Keratinocyte (primary cell): ENCODE results near the gene AOX1. TPM values are rescaled to one million over a fixed set of nuclear protein-coding genes. Genes with fewer than 3 reads are reported as not detected.

ENCODE experiments used
- DNase-seq: peaks from one replicate; pipeline ENCODE4 v3.0.0-alpha.2; 2011; ENCODE audit warnings: low read depth, missing footprints, low spot score
- FAIRE-seq: peaks from 2 replicates; lab custom pipeline; 2011; peaks lifted over from hg19 to GRCh38; lab: Jason Lieb, UNC
- H2AFZ ChIP-seq: 2 replicates; pipeline ENCODE4 v1.6.0; 2012; ENCODE audit warnings: low read length, control low read depth, inconsistent platforms; ENCODE audit not compliant: control insufficient read depth
- H3K27ac ChIP-seq: 2 replicates; pipeline ENCODE4 v1.5.1; 2011; ENCODE audit warnings: low read length; ENCODE audit not compliant: control insufficient read depth, insufficient read depth
- H3K27me3 ChIP-seq: 3 replicates; pipeline ENCODE4 v1.6.0; 2011; ENCODE audit warnings: low read length; ENCODE audit not compliant: control insufficient read depth, insufficient read depth; ENCODE audit errors: extremely low read depth
- H3K36me3 ChIP-seq, 2 experiments: 2 replicates in 1 of 2; 3 replicates in 1 of 2; pipeline ENCODE4 v1.5.1; 2011; ENCODE audit warnings: low read length in 2 of 2, mild to moderate bottlenecking in 1 of 2; ENCODE audit not compliant: control insufficient read depth in 2 of 2, insufficient read depth in 2 of 2; ENCODE audit errors: extremely low read depth in 1 of 2
- H3K4me1 ChIP-seq: 3 replicates; pipeline ENCODE4 v1.5.1; 2011; ENCODE audit warnings: low read length; ENCODE audit not compliant: control insufficient read depth, insufficient read depth; ENCODE audit errors: extremely low read depth
- H3K4me2 ChIP-seq: 3 replicates; pipeline ENCODE4 v1.6.0; 2011; ENCODE audit warnings: low read depth, low read length; ENCODE audit not compliant: control insufficient read depth, insufficient read depth; ENCODE audit errors: extremely low read depth
- H3K4me3 ChIP-seq, 3 experiments: fragments of 200-600 bp in 1 of 3; sonication (generic) in 1 of 3; 2 replicates in 2 of 3; 3 replicates in 1 of 3; pipeline ENCODE4 v1.5.1; 2011 to 2016; ENCODE audit warnings: low read length in 3 of 3, mild to moderate bottlenecking in 3 of 3, control low read depth in 2 of 3, inconsistent platforms in 1 of 3, low read depth in 1 of 3, mixed read lengths in 1 of 3, mixed run types in 1 of 3, moderate library complexity in 1 of 3; ENCODE audit not compliant: control insufficient read depth in 2 of 3, insufficient read depth in 2 of 3; ENCODE audit errors: extremely low read depth in 1 of 3
- H3K79me2 ChIP-seq: 2 replicates; pipeline ENCODE4 v1.6.0; 2012; ENCODE audit warnings: low read length; ENCODE audit not compliant: control insufficient read depth, insufficient read depth
- H3K9ac ChIP-seq: 3 replicates; pipeline ENCODE4 v1.6.0; 2011; ENCODE audit warnings: low read length; ENCODE audit not compliant: control insufficient read depth, insufficient read depth; ENCODE audit errors: extremely low read depth
- H3K9me1 ChIP-seq: 3 replicates; pipeline ENCODE4 v1.6.0; 2011; ENCODE audit warnings: low read length; ENCODE audit not compliant: control insufficient read depth, insufficient read depth; ENCODE audit errors: extremely low read depth
- H3K9me3 ChIP-seq: 2 replicates; pipeline ENCODE4 v1.5.1; 2012; ENCODE audit warnings: low read depth, low read length; ENCODE audit not compliant: control insufficient read depth
- H4K20me1 ChIP-seq: 3 replicates; pipeline ENCODE4 v1.6.0; 2011; ENCODE audit warnings: low read length; ENCODE audit not compliant: control insufficient read depth, insufficient read depth; ENCODE audit errors: extremely low read depth
- EZH2 ChIP-seq: IDR thresholded peaks from one replicate; pipeline ENCODE4 v1.6.1; 2012; ENCODE audit warnings: inconsistent platforms, mild to moderate bottlenecking, low read length, moderate library complexity
- dilution Hi-C: fragments of 300-500 bp; cut with MboI; formaldehyde crosslinking; loops from one replicate; pipeline ENCODE4 v1.7.0; 2020; ENCODE audit warnings: low sequenced_read_pairs; ENCODE audit not compliant: extremely low pct_ligation_motif_present
- polyA plus RNA-seq, 5 experiments: library from polyadenylated mRNA; depleted of rRNA in 3 of 5; stranded (reverse) in 3 of 5; stranded (forward) in 1 of 5; unstranded in 1 of 5; fragments of >200 nt; gene quantifications; 1 replicate in 1 of 5; 2 replicates in 3 of 5; 3 replicates in 1 of 5; pipeline versions ENCODE4 v1.2.1 to v1.2.3, GENCODE V29; 2011 to 2012; ENCODE audit warnings: missing spikeins in 2 of 5, low read depth in 1 of 5, low replicate concordance in 1 of 5
- TF ChIP-seq, protein P1 (sequence below), 3 experiments: IDR thresholded peaks in 1 of 3; conservative IDR thresholded peaks in 1 of 3; optimal IDR thresholded peaks in 1 of 3; 2 replicates in 2 of 3; 3 replicates in 1 of 3; pipeline versions ENCODE3 to v1.5.1; 2011; ENCODE audit warnings: low read length in 3 of 3, mild to moderate bottlenecking in 3 of 3, moderate library complexity in 2 of 3, control low read depth in 1 of 3, inconsistent platforms in 1 of 3; ENCODE audit not compliant: insufficient read depth in 2 of 3; ENCODE audit errors: extremely low read depth in 1 of 3

AOX1 gene
- polyA plus RNA-seq, 1 donor (not counting 4 experiments of a cell fraction or from before 2014, with no cell fraction given): 12.2 TPM

DNA sequence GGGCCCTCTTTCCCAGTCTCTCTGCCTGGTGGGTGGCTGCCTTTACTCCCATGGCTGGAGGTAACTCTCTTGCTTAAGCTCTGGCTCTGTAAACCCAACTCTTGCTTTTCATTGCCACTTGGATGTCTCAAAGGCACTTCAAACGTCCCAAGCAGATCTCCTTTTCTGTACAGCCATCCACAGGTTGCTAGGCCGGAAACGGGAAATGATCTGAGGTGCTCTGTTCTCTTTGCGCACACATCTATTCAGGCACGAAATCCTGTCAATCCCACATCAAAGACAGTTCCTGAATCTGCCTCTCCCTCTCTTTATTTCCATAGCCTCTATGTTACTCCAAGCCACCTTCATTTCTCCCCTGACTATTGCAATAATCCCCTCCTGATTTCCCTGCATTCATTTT is 87.4 kb downstream of the AOX1 start:
- no peak overlapping the region for H3K9ac ChIP-seq
- TF ChIP-seq, protein P1, sequence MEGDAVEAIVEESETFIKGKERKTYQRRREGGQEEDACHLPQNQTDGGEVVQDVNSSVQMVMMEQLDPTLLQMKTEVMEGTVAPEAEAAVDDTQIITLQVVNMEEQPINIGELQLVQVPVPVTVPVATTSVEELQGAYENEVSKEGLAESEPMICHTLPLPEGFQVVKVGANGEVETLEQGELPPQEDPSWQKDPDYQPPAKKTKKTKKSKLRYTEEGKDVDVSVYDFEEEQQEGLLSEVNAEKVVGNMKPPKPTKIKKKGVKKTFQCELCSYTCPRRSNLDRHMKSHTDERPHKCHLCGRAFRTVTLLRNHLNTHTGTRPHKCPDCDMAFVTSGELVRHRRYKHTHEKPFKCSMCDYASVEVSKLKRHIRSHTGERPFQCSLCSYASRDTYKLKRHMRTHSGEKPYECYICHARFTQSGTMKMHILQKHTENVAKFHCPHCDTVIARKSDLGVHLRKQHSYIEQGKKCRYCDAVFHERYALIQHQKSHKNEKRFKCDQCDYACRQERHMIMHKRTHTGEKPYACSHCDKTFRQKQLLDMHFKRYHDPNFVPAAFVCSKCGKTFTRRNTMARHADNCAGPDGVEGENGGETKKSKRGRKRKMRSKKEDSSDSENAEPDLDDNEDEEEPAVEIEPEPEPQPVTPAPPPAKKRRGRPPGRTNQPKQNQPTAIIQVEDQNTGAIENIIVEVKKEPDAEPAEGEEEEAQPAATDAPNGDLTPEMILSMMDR (optimal IDR thresholded peaks at IDR 0.05 in 1 of 3, IDR thresholded peaks at IDR 0.05 in 1 of 3, conservative IDR thresholded peaks at IDR 0.05 in 1 of 3; ENCODE audit: extremely low read depth in 1 of 3, insufficient read depth in 2 of 3, low read length in 3 of 3): no peak
- TF ChIP-seq EZH2: no peak
- H3K36me3 ChIP-seq: no peaks in the 10 kb centered on the region
- no peak overlapping the region for H3K4me3 ChIP-seq
- DNase-seq: no peak
- H3K79me2 ChIP-seq: no peaks in the 10 kb centered on the region
- no peaks in the 10 kb centered on the region for H4K20me1 ChIP-seq
- no peaks in the 10 kb centered on the region for H3K9me1 ChIP-seq
- H3K4me1 ChIP-seq: no peaks in the 10 kb centered on the region
- H3K27ac ChIP-seq: no peak overlapping the region
- no peaks in the 10 kb centered on the region for H3K9me3 ChIP-seq
- dilution Hi-C loops: no loop called here
- H2AFZ ChIP-seq: no peak overlapping the region
- H3K4me2 ChIP-seq: no peak overlapping the region
- peaks cover 6% of the 10 kb centered on the region for H3K27me3 ChIP-seq
- no peak for FAIRE-seq

DNA sequence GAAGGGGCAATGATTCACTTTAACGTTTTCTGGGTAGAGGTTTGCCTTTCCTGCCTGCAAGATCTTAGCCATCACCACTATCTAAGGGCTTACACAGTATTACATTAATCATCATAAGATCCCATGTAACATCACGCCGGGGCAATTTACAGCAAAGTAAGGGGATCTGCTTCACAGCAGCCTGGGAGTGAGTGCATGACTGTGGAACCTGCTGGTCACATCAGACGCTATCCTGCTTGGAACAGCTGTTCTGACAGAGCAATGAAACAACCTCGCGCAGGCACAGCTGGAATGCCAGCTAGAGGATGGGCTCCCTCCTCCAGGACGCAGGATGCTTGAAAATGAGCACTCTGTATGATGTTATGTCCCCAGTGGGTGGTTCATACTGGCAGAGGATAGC is 89.0 kb downstream of the AOX1 start:
- Histone ChIP-seq H3K27me3 (peaks cover 6% of the 10 kb centered on the region), H4K20me1 (no peaks in the 10 kb centered on the region), H3K9me3 (no peaks in the 10 kb centered on the region), H3K4me1 (no peaks in the 10 kb centered on the region), H3K36me3 (no peaks in the 10 kb centered on the region), H2AFZ (no peak overlapping the region), H3K4me2 (no peak overlapping the region), H3K27ac (no peak overlapping the region), H3K9ac (no peak overlapping the region), H3K9me1 (no peaks in the 10 kb centered on the region), H3K79me2 (no peaks in the 10 kb centered on the region), H3K4me3 (no peak overlapping the region)
- TF ChIP-seq, protein P1 (optimal IDR thresholded peaks at IDR 0.05 in 1 of 3, IDR thresholded peaks at IDR 0.05 in 1 of 3, conservative IDR thresholded peaks at IDR 0.05 in 1 of 3; ENCODE audit: extremely low read depth in 1 of 3, insufficient read depth in 2 of 3, low read length in 3 of 3): no peak
- no peak for TF ChIP-seq EZH2
- FAIRE-seq (no peak), DNase-seq (no peak)
- dilution Hi-C loops: no loop called here
